Measurements from ENCODE around the gene LTBP1. TPM values are rescaled to one million over a fixed set of nuclear protein-coding genes. Genes with fewer than 3 reads are reported as not detected.

The LTBP1 gene
- total and polyA plus RNA-seq, 12 donors = 6.2 to 47.2 (median 15.5) TPM

DNA sequence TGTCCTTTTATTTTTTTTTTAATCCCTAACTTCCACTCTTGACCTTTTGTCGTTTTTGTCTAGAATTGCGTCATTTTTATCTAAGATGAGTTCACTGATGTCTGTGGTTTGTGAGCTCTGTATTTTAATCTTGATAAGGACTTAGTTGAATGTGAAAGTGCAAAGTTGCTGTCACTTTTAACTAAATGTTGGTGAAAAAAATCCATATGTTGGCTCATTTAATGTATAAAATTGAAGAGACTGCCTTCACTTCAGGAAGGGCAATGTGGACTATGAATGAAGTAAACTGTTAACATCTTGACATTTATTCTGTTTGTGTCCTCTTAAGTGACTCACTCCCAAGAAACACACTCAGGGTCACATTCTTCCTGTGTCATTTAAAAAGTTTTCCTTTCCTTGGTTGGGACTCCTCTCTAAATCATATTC is 273.1 kb downstream of the LTBP1 start:
- H3K36me3 ChIP-seq (replicated peaks in 1 of 2) = no peaks in the 10 kb centered on the region
- peak overlapping the region in 4 of 5 donors; percentile 53 to 76 (median 68) for H3K27ac ChIP-seq
- peaks cover 8 to 26% of the 10 kb centered on the region in 2 donors for H3K4me1 ChIP-seq (replicated peaks in 1 of 2)
- no peaks in the 10 kb centered on the region for H3K9me3 ChIP-seq (replicated peaks in 1 of 3)
- peak in 1 of 7 donors; percentile 25 for DNase-seq
- intact Hi-C loops (cut with DNase I) = no loop called here
- no peaks in the 10 kb centered on the region for H3K27me3 ChIP-seq
- no peak overlapping the region for H3K4me3 ChIP-seq
- 5 to 17% (median 10%) methylated on average over 2 of the region's 2 CpGs for WGBS, 4 donors
- TF ChIP-seq POLR2A (IDR thresholded peaks at IDR 0.05) = peak in 1 of 2 donors; percentile 22
- TF ChIP-seq, protein P1, sequence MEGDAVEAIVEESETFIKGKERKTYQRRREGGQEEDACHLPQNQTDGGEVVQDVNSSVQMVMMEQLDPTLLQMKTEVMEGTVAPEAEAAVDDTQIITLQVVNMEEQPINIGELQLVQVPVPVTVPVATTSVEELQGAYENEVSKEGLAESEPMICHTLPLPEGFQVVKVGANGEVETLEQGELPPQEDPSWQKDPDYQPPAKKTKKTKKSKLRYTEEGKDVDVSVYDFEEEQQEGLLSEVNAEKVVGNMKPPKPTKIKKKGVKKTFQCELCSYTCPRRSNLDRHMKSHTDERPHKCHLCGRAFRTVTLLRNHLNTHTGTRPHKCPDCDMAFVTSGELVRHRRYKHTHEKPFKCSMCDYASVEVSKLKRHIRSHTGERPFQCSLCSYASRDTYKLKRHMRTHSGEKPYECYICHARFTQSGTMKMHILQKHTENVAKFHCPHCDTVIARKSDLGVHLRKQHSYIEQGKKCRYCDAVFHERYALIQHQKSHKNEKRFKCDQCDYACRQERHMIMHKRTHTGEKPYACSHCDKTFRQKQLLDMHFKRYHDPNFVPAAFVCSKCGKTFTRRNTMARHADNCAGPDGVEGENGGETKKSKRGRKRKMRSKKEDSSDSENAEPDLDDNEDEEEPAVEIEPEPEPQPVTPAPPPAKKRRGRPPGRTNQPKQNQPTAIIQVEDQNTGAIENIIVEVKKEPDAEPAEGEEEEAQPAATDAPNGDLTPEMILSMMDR (IDR thresholded peaks at IDR 0.05) = no peak

DNA sequence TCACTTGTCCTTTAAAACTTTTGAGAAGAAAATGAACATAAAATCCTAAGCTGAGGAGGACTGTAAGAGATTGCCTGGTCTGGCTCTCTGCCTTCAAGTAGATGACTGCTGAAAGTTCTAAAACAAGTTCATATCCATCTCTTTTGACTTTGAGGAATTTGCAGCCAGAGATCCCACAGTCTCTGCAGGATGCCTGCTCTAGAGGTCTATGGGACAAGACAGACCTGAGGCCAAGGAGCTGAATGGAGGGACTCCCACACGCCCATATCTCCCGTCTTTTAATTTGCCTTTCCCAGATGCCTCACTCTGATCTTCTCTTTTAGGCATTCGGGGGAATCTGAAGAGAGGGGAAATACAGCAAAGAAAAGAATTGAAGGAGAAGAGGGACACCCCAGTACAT is 273.8 kb downstream of the LTBP1 start:
- Histone ChIP-seq H3K27me3 (no peaks in the 10 kb centered on the region), H3K9me3 (replicated peaks in 1 of 3) (no peaks in the 10 kb centered on the region), H3K4me3 (no peak overlapping the region), H3K27ac (peak overlapping the region; percentile 53 to 76 (median 67)), H3K4me1 (replicated peaks in 1 of 2) (peaks cover 8 to 26% of the 10 kb centered on the region in 2 donors), H3K36me3 (replicated peaks in 1 of 2) (no peaks in the 10 kb centered on the region)
- TF ChIP-seq POLR2A (IDR thresholded peaks at IDR 0.05) = no peak
- TF ChIP-seq, protein P1 (IDR thresholded peaks at IDR 0.05) = no peak
- no peak for DNase-seq
- intact Hi-C loops (cut with DNase I) = no loop called here
- 76 to 91% (median 82%) methylated on average over 3 of the region's 3 CpGs for WGBS, 4 donors

DNA sequence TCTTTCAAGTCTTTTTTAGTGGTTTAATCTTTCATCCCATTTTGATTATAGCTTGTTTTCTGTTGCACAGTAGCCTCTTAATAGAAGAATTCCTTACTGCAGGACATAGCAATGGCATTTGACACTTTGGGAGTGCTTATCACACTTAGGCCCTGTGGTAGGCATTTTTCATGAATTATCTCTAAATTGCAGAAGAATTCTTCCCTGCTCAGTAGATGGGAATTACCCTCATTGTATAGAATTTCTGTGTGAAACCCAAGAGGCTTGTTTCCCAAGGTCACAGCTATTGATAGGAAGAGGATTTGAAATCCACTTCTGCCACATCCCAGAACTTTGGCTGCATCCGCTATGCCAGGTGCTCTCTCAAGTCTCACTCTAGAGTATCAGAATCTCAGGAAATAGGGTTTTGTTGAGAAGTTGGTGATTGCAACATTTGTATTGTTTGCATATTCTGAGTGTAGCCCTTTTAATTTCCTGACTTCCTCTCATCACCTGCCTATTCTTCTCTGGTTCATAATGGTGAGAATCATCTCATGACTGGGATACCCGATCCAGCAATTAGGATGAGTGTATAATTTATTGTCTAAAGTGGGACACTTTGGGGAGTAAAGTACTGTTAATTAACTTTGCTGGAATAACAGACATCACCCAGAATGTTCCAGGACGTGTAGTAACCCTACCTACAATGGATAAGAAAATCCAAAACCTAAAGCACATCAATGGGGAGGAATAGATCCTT is 274.5 kb downstream of the LTBP1 start:
- H3K4me1 ChIP-seq (replicated peaks in 1 of 2) = peaks cover 8 to 26% of the 10 kb centered on the region in 2 donors
- H3K4me3 ChIP-seq = no peak overlapping the region
- no peak for DNase-seq
- intact Hi-C loops (cut with DNase I) = no loop called here
- H3K27me3 ChIP-seq = no peaks in the 10 kb centered on the region
- peak overlapping the region in 4 of 5 donors; percentile 53 to 76 (median 63) for H3K27ac ChIP-seq
- TF ChIP-seq POLR2A (IDR thresholded peaks at IDR 0.05) = no peak
- TF ChIP-seq, protein P1 (IDR thresholded peaks at IDR 0.05) = no peak
- H3K36me3 ChIP-seq (replicated peaks in 1 of 2) = no peaks in the 10 kb centered on the region
- no peaks in the 10 kb centered on the region for H3K9me3 ChIP-seq (replicated peaks in 1 of 3)
- 83 to 93% (median 88%) methylated on average over 3 of the region's 3 CpGs for WGBS, 4 donors

DNA sequence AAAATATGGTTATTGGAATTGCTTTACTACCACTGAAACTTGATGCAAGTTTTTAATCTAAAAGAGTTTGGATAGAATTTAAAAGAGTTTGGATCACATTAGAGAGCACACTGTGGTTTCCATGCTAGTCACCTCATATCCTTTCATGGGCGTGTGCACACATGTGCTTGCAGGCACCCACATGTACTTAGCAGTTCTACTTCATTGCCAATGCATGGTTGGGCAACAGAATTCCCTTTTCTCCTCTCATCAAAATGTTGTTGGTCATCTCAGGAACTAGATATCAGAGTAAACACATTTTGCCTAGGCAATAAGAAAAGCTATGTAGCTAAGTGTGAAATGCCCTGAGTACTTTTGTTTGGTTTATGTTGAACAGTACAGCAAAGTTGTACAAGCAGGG is 275.6 kb downstream of the LTBP1 start:
- H3K4me1 ChIP-seq (replicated peaks in 1 of 2) = peaks cover 8 to 19% of the 10 kb centered on the region in 2 donors
- WGBS, 4 donors = 90 to 100% (median 96%) methylated on average over 1 of the region's 1 CpG
- no peak overlapping the region for H3K27ac ChIP-seq
- no peaks in the 10 kb centered on the region for H3K36me3 ChIP-seq (replicated peaks in 1 of 2)
- H3K4me3 ChIP-seq = no peak overlapping the region
- no peaks in the 10 kb centered on the region for H3K27me3 ChIP-seq
- no peak for DNase-seq
- H3K9me3 ChIP-seq (replicated peaks in 1 of 3) = no peaks in the 10 kb centered on the region
- TF ChIP-seq, protein P1 (IDR thresholded peaks at IDR 0.05) = no peak
- TF ChIP-seq POLR2A (IDR thresholded peaks at IDR 0.05) = no peak
- intact Hi-C loops (cut with DNase I) = no loop called here

Measured in adrenal gland (tissue), 12 donors.